ENCODE measurements around the gene KRTAP16-1. TPM values are rescaled to one million over a fixed set of nuclear protein-coding genes. Genes with fewer than 3 reads are reported as not detected.

The KRTAP16-1 gene, protein sequence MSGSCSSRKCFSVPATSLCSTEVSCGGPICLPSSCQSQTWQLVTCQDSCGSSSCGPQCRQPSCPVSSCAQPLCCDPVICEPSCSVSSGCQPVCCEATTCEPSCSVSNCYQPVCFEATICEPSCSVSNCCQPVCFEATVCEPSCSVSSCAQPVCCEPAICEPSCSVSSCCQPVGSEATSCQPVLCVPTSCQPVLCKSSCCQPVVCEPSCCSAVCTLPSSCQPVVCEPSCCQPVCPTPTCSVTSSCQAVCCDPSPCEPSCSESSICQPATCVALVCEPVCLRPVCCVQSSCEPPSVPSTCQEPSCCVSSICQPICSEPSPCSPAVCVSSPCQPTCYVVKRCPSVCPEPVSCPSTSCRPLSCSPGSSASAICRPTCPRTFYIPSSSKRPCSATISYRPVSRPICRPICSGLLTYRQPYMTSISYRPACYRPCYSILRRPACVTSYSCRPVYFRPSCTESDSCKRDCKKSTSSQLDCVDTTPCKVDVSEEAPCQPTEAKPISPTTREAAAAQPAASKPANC
- total RNA-seq (2014; rRNA removed), result not detected in 2 replicates
- not detected for Bru-seq, nascent RNA
- not detected for BruChase-seq, experiment 1, labeled RNA remaining after a 6-hour chase
- not detected for BruChase-seq, experiment 2, labeled RNA remaining after a 2-hour chase
- long read RNA-seq, result 0 reads

DNA sequence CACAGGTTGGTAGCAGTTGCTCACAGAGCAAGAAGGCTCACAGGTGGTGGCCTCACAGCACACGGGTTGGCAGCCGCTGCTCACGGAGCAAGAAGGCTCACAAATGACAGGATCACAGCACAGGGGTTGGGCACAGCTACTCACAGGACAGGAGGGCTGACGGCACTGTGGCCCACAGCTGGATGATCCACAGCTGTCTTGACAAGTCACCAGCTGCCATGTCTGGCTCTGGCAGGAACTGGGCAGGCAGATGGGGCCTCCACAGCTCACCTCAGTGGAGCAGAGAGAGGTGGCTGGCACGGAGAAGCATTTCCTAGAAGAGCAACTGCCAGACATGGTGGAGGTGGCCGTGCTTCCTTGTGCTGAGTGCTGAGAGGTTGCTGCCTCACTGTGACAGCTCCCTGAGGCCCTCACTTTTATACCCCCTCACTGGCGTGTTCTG lies at the start of gene KRTAP16-1:
Gene KRTAP16-1, minus strand, starts transcription at position 392 of the 442 bp plus-strand sequence. Its CDS starts 56 bp downstream, at position 336.
- intact Hi-C loops (cut with micrococcal nuclease), result no loop called here
- H3K27me3 ChIP-seq (ENCODE audit: low read length), result no peaks in the 10 kb centered on the region
- ATAC-seq (no peak), DNase-seq (no peak)
- TF ChIP-seq CTCF (conservative IDR thresholded peaks at IDR 0.05; ENCODE audit: low read depth, low read length), result no peak
- TF ChIP-seq EZH2 (IDR thresholded peaks at IDR 0.05; ENCODE audit: low read length, unreplicated experiment), result no peak
- no peak for TF ChIP-seq EZH2phosphoT487 (IDR thresholded peaks at IDR 0.05; ENCODE audit: borderline replicate concordance, low read length)
- no peaks in the 10 kb centered on the region for H3K79me2 ChIP-seq (ENCODE audit: low read length)
- H3K9me2 ChIP-seq (replicated peaks; ENCODE audit: low read length), result no peaks in the 10 kb centered on the region
- no peaks in the 10 kb centered on the region for H3K9me3 ChIP-seq (ENCODE audit: low read length)
- no TSS peak for BruUV-seq (replicated peaks)
- no peaks in the 10 kb centered on the region for H3K4me1 ChIP-seq (ENCODE audit: insufficient read depth, low read length)
- H3K27ac ChIP-seq (ENCODE audit: low read length), result no peak within 1 kb of the TSS
- no peak within 1 kb of the TSS for H3K4me2 ChIP-seq (ENCODE audit: low read length)
- POLR2A ChIA-PET (ENCODE audit: unreplicated experiment), result no interaction called here
- no peaks in the 10 kb centered on the region for H3F3A ChIP-seq (ENCODE audit: low read length, unreplicated experiment)
- no peak within 1 kb of the TSS for H3K4me3 ChIP-seq (ENCODE audit: low read length)
- no peaks in the 10 kb centered on the region for H3K36me3 ChIP-seq (ENCODE audit: low read depth, low read length)
- H4K20me1 ChIP-seq (ENCODE audit: low read length), result no peaks in the 10 kb centered on the region
- CTCF ChIA-PET, result no interaction called here
- H3K9ac ChIP-seq (ENCODE audit: low read length), result no peak within 1 kb of the TSS
- no peak within 1 kb of the TSS for H2AFZ ChIP-seq (ENCODE audit: low read length)

DNA sequence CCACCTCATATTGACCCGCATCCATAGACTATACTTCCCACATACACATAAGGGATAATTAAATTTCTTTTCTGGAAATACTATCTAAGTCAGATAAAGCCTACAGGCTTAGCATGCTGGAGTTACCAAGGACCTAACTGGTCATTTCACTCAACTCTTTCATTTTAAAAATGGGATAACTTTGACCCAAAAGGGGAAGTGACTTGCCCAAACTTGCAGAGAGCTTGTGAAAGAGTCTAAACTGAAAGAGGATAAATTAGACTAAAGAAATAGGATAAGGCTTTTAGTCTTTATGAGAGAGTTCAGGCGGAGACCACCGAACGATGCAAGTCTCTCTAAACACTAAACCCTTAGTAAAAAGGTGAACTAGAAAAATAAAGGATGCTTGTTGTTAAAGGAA lies 45.4 kb upstream of the KRTAP16-1 start:
- H3F3A ChIP-seq (ENCODE audit: low read length, unreplicated experiment), result no peaks in the 10 kb centered on the region
- H3K9me3 ChIP-seq (ENCODE audit: low read length), result no peaks in the 10 kb centered on the region
- H4K20me1 ChIP-seq (ENCODE audit: low read length), result no peaks in the 10 kb centered on the region
- no peak overlapping the region for H3K4me2 ChIP-seq (ENCODE audit: low read length)
- no peak for TF ChIP-seq EZH2 (IDR thresholded peaks at IDR 0.05; ENCODE audit: low read length, unreplicated experiment)
- no peak for TF ChIP-seq CTCF (conservative IDR thresholded peaks at IDR 0.05; ENCODE audit: low read depth, low read length)
- TF ChIP-seq EZH2phosphoT487 (IDR thresholded peaks at IDR 0.05; ENCODE audit: borderline replicate concordance, low read length), result no peak
- H3K9ac ChIP-seq (ENCODE audit: low read length), result no peak overlapping the region
- intact Hi-C loops (cut with micrococcal nuclease), result no loop called here
- no peaks in the 10 kb centered on the region for H3K9me2 ChIP-seq (replicated peaks; ENCODE audit: low read length)
- CTCF ChIA-PET, result no interaction called here
- H3K27me3 ChIP-seq (ENCODE audit: low read length), result no peaks in the 10 kb centered on the region
- no peak for ATAC-seq
- H3K4me1 ChIP-seq (ENCODE audit: insufficient read depth, low read length), result peaks cover 2% of the 10 kb centered on the region
- H3K79me2 ChIP-seq (ENCODE audit: low read length), result no peaks in the 10 kb centered on the region
- no peak for DNase-seq
- H3K4me3 ChIP-seq (ENCODE audit: low read length), result no peak overlapping the region
- no TSS peak for BruUV-seq (replicated peaks)
- H2AFZ ChIP-seq (ENCODE audit: low read length), result no peak overlapping the region
- POLR2A ChIA-PET (ENCODE audit: unreplicated experiment), result no interaction called here
- no peaks in the 10 kb centered on the region for H3K36me3 ChIP-seq (ENCODE audit: low read depth, low read length)
- H3K27ac ChIP-seq (ENCODE audit: low read length), result no peak overlapping the region
